GM18909 (cell line): ENCODE data around the gene NSMF.
A peak's percentile ranks its signal among the peaks of the same experiment; 100 is the strongest.
"Not testable (repeated sequence)": the region's sequence is repeated elsewhere in the genome, so short reads cannot be mapped to it uniquely, and the experiment has no call there.

Experiments
- ATAC-seq: cut with Tn5 transposase; IDR thresholded peaks from one replicate; pipeline ENCODE4 v1.9.1; 2021; ENCODE audit warnings: mild to moderate bottlenecking; ENCODE audit not compliant: unreplicated experiment, poor library complexity

The NSMF gene

DNA sequence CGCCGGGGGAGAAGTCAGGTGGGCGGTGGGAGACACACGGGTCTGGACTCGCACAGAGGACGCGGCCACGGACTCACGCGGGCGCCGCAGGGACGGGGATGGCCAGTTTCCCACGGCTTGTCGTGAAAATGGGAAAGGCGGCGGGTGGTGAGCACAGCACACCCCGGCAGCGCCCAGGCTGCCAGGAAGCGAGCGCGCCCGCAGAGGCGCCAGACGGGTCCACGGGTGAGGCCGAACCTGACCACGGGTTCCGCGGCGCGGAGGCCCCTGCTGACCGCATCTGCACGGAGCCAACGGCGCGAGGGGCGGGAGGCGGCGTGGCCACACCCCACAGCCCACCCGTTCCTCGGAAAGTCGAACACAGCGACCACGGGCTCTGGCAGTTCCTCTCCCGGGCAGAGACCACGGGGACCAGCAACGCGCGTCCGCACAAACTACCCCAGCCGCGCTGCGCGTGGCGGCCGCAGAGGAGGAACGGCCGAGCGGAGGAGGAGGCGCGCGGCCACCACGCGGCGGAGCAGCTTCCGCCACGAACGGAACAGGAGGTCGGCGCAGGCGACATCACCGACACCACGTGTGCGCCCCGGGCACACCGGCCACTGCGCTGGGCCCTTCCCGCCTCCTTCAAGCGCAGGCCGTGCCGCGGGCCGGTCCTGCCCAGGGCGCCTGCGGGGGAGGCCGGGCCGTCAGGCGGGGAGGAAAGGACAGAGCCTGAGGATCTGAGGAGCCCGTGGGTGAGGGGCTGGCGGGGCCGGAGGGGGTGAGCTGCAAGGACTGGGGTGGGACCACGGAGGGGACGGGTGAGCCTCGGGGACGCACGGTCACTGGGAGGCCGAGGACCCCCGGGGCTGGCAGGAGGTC lies 41.7 kb downstream of the NSMF start:
- ATAC-seq, result no peak

DNA sequence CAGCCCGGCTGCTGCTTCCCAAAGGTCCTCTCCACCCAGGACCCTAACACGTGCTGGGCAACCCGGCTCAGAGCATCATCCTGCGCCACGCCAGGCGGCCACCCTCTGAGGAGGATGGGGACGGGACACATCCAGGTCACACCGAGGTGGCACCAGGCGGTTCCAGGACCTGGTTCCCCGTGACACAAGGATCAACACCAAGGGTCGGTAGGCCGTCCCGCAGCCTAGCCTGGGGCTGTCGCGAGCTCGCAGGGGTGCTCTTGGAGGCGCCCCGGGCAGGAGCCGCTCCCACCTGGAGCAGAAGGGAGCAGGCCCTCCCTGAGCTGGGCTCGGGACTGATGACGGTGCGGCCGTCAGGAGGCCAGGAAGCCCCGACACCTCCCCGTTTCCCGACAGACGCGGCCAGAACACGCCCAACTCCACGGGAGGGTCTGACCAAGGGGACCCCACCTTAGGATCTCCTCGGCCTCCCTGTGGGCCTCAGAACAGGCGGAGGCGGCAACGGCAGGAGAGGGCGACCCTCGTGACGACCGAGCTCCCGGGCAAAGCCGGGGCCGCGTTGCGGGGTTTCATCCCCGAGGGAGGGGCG lies 42.5 kb downstream of the NSMF start:
- ATAC-seq, result no peak

DNA sequence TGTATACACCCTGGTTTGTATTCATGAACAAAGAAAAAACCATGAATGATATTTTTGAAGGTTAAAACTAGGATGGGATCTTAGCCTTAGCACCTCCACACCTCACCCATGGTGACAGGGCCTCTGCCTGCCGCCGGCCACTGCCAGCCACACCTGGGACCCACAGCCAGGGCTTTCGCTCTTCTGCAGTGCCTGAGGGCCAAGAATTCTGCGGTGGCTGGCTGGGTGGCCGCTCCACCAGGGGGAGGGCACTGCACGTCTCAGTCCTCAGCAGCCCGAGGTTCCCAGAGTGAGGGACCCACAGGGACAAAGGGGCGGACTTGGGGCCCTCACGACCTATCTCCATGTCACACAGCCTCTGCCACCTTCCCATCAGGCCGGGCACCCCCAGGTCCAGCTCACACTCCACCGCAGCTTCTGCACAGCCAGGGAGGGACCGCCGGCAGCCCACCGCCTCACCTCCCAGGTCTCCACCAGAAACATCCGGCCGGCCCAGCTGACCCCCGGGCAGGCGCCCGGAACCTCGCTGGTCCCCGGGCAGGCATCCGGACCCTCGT lies 43.0 kb downstream of the NSMF start:
- ATAC-seq, result no peak

DNA sequence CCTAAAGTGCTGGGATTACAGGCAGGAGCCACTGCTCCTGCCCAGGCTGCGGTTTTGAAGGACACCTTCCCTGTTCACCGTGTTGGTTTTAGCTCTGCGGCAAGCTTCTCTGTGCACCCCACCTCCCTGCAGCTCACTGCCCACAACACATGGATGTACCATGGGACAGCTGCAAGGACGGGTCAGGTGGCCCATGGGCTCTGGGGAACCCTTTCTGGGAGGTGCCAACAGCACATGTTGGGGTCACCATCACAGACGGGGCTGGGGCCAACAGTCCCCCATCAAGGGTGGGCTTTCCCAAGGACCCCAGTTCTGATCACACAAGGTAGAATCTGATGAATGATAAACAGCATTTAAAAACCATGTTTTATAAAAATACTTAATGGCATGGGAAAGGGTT lies 43.7 kb downstream of the NSMF start:
- no peak for ATAC-seq

DNA sequence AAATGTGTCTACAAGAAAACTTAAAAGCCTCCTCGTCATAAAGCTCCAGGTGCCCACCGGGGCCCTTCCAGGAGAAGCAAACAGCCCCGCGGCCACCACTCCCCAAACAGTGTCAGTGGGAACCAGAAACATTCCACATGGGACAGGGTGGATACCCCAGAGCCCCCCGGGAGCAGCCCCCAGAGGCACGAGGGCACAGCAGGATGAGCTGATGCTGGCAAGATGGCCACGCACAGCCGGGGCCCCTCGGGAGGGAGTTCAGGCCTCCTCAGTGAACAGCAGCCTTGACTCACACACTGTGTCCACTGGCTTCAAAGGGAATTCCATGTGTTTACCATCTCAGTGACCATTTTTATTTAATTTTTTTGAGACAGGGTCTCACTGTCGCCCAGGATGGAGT lies 46.7 kb downstream of the NSMF start:
- no peak for ATAC-seq

DNA sequence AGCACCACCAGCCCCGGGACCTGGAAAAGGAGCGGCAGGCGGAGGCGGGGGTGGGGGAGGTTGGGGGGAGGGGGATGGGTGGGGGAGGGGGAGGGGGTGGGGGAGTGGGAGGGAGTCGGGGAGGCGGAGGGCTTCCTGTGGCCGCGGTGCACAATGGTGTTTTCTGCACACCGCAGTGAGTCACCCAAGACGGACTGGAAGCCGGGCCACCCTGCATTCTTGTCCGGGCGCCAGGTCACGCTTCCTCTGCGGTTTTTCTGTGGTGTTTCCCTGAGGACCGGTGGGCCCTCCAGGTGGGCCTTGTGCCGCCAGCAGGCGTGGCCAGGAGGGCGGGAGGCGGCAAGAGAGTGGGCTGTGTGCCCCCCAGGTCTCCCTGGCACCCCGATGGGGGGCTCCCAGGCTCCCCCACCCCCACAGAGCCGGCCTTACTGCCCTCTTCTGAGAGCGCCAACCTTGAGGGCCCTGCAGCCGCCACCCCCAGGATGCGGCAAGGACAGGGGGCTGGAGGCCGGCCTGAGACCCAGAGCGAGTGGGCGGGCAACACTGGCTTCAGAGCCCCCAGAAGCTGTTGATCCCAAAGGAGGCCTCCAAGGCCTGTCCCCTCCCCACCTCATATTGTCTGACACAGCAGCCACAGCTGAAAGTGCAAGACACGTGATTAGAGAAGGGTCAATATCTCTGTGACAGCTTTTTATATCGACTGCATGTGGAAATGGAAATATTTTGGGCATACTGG lies 47.3 kb downstream of the NSMF start:
- peak; percentile 53 for ATAC-seq

DNA sequence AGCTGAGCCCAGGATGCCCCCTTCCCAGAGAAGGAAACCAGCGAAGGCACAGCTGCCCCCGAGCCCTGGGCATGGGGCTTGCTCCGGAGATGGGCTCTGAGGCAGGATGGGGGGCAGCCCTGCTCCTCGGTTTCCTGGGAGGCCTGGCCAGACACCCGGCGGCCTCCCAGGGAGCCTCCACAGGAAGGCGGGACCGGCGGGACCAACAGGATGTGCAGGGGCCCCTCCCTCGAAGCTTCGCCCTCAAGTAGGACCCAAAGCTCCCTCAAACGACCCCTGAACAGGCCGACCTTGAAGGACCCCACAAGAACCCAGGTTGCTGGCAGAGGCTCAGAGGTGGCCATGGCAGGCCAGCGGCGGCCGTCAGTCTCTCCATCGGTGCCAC lies 47.9 kb downstream of the NSMF start:
- ATAC-seq, result no peak

DNA sequence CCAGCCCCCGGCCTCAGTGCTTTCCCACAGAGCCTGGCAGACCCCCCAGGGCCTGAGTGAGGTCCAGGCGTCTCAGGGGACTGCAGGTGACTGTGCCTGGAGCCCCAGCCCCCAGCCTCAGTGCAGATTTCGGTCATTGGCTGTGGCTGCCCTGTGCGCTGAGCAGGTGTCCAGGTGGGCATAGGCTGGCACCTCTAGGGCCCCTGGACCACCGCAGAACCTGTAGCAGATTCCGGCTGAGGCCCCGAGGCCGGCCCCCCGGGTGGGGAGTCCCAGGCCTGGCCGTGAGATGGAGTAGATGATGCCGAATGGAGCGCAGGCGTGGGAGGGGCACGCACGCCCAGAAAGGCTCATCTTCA lies 48.3 kb downstream of the NSMF start:
- ATAC-seq, result no peak

DNA sequence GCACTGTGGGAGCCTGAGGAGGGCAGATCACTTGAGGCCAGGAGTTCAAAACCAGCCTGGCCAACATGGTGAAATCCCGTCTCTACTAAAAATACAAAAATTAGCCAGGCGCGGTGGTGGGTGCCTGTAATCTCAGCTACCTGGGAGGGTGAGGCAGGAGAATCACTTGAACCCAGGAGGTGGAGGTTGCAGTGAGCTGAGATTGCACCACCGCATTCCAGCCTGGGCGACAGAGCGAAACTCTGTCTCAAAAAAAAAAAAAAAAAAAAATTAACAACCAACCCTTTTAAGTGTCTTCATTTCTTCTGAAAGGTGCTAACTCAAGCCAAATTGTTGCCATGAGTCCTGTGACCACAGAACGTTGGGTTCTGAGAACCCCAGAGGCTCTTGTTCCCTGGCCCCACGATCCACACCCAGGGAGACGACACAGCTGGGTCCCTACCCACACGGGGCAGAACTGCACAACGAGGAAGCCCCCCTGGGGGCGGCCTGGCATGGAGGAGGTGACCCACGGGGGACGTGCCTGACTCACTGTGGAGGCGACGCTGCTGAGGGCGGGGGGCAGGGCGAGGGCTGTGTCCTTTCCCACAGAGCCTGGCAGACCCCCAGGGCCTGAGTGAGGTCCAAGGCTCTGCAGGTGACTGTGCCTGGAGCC lies 48.8 kb downstream of the NSMF start:
- not testable (repeated sequence) for ATAC-seq

DNA sequence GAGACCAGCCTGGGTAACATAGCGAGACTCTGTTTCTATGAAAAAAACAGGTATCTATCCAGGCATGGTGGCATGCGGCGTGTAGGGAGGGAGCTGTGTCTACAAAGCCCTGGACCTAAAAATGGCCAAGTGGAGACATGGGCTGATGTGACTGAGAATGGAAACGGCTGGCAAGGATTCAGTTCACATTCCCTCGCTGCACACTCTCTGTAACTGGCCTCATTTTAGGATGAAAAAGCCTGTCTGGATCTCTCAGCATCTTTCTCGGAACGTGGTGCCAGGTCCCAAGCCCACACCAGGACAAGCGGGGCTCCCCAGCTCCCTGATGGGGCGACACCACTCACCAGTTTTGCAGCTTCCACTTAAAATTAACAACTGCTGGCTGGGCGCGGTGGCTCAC lies 49.6 kb downstream of the NSMF start:
- ATAC-seq, result no peak

DNA sequence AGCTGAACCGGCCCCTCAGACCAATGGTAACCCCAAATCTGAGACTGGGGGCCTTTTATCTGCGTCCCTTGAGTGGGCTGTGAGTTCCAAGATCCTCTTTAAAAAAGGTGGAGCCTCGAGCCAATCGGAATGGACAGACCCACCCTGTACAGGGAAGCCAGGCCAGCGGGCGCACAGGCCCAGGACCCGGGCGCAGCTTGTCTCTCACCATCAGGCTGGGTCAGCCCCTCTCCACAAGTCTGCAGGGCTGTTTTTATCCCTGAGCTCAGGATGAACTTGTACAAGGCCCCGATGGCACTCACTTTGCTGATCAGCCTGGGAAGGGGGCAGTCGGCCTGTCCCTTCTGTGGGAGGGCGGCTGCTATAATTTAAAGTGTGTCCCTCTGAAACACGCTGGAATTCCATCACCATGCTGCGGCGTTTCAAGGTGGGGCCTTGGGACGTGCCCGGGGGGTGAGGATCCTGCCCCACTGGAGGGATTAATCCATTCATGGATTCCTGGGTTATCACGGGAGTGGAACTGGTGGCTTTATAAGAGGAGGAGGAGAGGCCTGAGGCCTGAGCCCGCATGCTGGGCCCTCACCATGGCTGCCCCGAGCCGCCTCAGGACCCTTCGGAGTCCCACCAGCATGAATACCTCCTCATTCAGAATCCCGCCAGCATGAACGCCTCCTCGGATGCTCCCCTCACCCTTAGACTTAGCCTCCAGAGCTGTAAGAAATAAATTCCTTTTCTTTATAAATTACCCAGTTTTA lies 50.3 kb downstream of the NSMF start:
- no peak for ATAC-seq

DNA sequence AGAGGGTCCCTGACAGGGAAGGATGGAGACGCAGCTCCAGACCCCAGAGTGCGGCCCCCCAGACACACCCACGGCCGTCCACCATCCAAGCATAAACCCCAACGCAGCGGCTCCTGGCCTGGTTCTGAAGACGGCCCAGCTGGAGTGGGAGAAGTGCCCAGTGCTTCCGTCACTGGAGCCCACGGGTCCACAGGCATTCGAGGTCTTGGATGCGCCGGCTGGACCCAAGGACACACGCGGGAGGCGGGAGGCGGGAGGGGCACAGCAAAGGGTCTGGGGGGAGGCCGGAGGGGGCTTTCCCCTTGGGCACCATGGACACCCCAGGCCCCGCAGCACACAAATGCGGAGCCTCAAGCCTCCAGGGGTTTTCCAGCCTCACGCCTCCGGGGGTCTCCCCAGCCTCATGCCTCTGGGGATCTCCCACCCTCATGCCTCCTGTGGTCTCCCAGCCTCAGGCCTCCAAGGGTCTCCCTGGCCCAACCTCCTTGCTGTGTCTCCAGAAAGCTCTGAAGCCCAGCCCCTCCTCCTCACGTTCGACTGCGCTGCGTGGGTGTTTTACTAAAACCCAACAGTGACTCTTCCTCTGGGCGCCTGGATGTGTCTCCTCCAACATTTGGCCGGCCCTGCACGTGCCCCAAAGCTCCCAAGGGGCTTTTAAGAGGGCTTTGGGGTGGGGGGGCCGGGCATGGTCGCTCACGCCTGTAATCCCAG lies 51.4 kb downstream of the NSMF start:
- ATAC-seq, result no peak

DNA sequence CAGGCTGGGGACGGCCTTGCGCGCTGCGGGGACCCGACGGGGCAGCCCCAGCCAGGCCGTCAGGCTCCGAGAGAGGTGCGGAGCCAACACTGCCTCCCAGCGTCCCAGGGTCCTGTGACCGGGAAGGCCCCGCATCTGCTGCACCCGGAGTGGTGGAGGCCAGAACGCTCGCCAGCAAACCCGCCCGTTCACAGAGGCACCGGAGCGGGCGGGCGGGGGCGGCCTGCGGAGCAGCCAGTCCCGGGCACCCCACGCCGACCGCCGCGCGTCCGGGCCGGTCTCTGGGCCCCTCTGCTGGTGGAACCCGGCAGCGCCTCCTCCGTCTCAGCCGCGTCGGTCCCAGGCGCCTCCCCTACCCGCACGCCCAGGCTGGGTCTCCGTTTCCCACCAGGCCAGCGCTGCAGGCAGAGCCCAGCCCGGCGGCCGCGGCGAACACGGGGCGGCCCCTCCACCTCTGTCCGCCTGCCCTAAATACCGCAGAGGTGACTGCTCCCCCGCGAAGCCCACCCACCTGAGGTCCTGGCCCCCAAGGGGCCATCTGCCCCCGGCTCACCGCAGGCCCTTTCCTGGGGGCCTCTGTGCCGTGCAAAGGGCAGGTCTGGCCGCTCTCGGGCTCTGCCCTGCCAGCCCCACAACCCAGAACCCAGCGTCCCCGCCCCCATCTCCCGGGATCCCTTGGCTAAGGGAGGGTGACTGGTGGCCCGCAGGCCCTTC lies 52.1 kb downstream of the NSMF start:
- no peak for ATAC-seq

DNA sequence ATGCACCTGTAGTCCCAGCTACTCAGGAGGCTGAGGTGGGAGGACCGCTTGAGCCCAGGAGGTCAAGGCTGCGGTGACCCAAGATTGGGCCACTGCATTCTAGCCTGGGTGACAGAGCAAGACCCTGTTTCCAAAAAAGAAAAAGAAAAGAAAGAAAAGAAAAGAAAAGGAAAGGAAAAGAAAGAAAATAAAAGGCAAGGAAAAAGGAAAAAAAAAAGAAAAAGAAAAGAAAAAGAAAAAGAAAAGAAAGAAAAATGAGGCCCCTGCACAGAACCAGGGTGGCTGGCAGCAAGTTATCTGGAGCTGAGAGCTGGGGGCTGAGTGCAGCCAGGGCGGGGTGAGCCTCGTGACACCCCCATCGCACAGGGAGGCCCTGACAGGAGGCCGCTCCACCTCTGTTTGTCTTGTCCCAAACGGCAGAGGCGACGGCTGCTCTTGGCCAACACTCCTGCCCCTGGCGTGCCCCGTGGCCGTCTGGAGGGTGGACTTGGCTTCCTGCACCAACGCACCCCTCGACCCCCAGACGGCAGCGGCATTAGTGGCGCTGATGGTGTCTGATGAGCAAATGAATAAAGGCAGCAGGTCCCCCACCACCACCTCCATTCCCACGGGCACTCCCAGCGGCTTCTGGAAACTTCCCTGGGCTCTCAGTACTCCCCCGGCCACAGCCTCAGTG lies 52.9 kb downstream of the NSMF start:
- ATAC-seq, result no peak

DNA sequence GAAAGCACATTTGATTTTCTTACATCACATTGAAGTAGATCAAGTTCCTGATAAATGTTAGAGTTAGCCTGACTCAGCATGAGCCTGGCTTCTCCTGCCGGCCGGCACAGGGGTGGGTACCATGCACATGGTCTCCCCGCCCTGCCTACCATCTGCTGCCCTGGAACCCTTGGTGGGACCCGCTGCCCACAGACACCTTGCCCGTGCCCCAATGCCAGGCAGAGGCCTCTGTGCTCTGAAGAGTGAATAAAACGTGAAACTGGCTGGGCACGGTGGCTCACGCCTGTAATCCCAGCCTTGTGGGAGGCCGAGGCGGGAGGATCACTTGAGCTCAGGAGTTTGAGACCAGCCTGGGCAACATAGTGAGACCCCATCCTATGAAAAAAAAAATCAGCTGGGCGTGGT lies 53.5 kb downstream of the NSMF start:
- no peak for ATAC-seq

DNA sequence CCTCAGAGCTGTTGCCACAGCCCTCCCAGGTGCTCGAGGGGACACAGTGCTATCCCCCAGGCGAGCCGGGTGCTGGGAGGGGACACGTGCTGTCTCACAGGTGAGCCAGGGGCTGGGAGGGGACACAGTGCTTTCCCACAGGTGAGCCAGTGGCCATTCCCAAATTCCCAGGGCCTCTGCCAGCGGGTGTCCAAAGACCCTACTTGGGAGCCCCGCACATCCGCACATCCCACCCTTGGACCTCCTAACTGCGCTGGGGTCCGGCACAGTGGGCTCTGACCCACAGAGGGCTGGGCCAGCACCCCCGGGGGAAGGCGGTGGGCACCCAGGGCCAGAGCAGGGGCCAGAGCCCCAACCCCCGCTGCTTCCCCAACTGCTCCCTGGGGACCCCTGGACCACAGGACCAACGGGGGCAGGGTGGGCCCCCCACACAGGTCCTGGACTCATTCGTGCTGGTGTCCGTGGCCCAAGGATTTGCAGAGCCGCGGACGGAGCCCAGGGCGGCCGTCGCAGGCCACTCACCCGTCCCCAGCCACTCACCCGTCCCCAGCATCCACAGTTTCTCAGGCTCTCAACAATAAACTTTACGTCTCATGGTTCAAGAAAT lies 54.1 kb downstream of the NSMF start:
- no peak for ATAC-seq

DNA sequence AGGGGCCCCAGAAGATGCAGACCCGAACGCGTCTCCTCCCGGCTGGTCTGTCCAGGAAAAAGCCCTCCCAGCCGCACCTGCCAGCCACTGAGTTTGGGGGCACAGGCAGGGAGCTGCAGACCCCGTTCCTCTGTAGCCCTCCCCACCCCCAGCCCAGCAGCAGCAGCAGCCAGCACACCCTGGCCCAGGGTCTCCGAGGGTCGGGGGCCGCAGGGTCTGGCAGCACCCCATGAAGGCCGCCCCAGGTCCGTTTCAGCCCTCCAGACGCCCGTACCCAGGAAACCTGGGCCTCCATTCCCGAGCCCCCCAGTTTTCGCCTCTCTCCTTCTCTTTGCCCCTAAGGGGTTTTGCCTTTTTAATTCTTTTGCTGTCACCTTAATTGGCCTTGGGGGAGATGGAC lies 55.9 kb downstream of the NSMF start:
- ATAC-seq, result no peak

DNA sequence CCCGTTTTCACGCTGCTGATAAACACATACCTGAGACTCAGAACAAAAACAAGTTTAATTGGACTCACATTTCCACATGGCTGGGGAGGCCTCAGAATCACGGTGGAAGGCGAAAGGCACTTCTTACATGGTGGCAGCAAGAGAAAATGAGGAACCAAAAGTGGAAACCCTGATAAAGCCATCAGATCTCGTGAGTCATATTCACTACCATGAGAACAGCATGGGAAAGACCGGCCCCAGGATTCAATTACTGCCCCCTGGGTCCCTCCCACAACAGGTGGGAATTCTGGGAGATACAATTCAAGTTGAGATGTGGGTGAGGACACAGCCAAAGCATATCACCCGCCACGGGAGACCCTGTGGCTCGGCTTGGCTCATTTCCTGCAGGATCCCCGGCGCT lies 56.4 kb downstream of the NSMF start:
- no peak for ATAC-seq
